Suprapubic skin (tissue), 4 donors: ENCODE results near the gene NHLRC4.

ENCODE experiments used
- EP300 ChIP-seq: sonication (generic); formaldehyde crosslinking; IDR thresholded peaks from one replicate; pipeline ENCODE4 v1.6.1; 2017; ENCODE audit warnings: antibody characterized with exemption
- POLR2AphosphoS5 ChIP-seq, 3 donors: sonication (generic); formaldehyde crosslinking; IDR thresholded peaks; one replicate each; pipeline ENCODE4 v1.6.1; 2017; ENCODE audit warnings: antibody characterized with exemption in 3 of 3

- TF ChIP-seq POLR2AphosphoS5 (IDR thresholded peaks at IDR 0.05): no peak
- no peak for TF ChIP-seq EP300
Measured at GRCh38 chr16:616733-617586, 50.2 kb downstream of the NHLRC4 start.
